NCI-H1417 treated with DMSO at 0.1 percent for 48 hours (cell line): Measurements from ENCODE around the gene CSMD2.

Source experiments
- DNase-seq: peaks from one replicate; lab custom pipeline; 2025; lab: John Stamatoyannopoulos, UW

Gene CSMD2

GRCh38 chr1:33680281-33680840 lies 484.7 kb downstream of the CSMD2 start:
- DNase-seq: no peak

GRCh38 chr1:33670567-33670966 lies 494.5 kb downstream of the CSMD2 start:
- DNase-seq: no peak

- DNase-seq: no peak
Observed at GRCh38 chr1:33668695-33669094, 496.3 kb downstream of the CSMD2 start.

- DNase-seq: no peak
Observed at GRCh38 chr1:33667386-33668282, 497.4 kb downstream of the CSMD2 start.

GRCh38 chr1:33666616-33667015 lies 498.4 kb downstream of the CSMD2 start:
- DNase-seq: no peak

- DNase-seq: no peak
Observed at GRCh38 chr1:33661811-33662454, 503.1 kb downstream of the CSMD2 start.

GRCh38 chr1:33660956-33661355 lies 504.1 kb downstream of the CSMD2 start:
- no peak for DNase-seq

GRCh38 chr1:33660244-33660643 lies 504.8 kb downstream of the CSMD2 start:
- no peak for DNase-seq

GRCh38 chr1:33659641-33660040 lies 505.4 kb downstream of the CSMD2 start:
- DNase-seq: no peak

GRCh38 chr1:33657833-33658232 lies 507.2 kb downstream of the CSMD2 start:
- no peak for DNase-seq

- DNase-seq: no peak
Observed at GRCh38 chr1:33656467-33657005, 508.5 kb downstream of the CSMD2 start.

GRCh38 chr1:33655496-33655895 lies 509.5 kb downstream of the CSMD2 start:
- no peak for DNase-seq

- DNase-seq: no peak
Observed at GRCh38 chr1:33654267-33654834, 510.7 kb downstream of the CSMD2 start.

GRCh38 chr1:33653226-33653625 lies 511.8 kb downstream of the CSMD2 start:
- DNase-seq: no peak

GRCh38 chr1:33650708-33651107 lies 514.3 kb downstream of the CSMD2 start:
- no peak for DNase-seq

- DNase-seq: no peak
Observed at GRCh38 chr1:33649759-33650158, 515.3 kb downstream of the CSMD2 start.

- DNase-seq: no peak
Observed at GRCh38 chr1:33643216-33643615, 521.8 kb downstream of the CSMD2 start.

GRCh38 chr1:33641104-33641830 lies 523.8 kb downstream of the CSMD2 start:
- DNase-seq: no peak

GRCh38 chr1:33640114-33640660 lies 524.8 kb downstream of the CSMD2 start:
- no peak for DNase-seq

- no peak for DNase-seq
Observed at GRCh38 chr1:33637846-33638440, 527.1 kb downstream of the CSMD2 start.

- no peak for DNase-seq
Observed at GRCh38 chr1:33636209-33636608, 528.8 kb downstream of the CSMD2 start.
